ENCODE results near the gene PIP4P1. TPM values are rescaled to one million over a fixed set of nuclear protein-coding genes. Genes with fewer than 3 reads are reported as not detected.

The PIP4P1 gene
- total RNA-seq = 19.1 and 22.0 TPM in 2 replicates

DNA sequence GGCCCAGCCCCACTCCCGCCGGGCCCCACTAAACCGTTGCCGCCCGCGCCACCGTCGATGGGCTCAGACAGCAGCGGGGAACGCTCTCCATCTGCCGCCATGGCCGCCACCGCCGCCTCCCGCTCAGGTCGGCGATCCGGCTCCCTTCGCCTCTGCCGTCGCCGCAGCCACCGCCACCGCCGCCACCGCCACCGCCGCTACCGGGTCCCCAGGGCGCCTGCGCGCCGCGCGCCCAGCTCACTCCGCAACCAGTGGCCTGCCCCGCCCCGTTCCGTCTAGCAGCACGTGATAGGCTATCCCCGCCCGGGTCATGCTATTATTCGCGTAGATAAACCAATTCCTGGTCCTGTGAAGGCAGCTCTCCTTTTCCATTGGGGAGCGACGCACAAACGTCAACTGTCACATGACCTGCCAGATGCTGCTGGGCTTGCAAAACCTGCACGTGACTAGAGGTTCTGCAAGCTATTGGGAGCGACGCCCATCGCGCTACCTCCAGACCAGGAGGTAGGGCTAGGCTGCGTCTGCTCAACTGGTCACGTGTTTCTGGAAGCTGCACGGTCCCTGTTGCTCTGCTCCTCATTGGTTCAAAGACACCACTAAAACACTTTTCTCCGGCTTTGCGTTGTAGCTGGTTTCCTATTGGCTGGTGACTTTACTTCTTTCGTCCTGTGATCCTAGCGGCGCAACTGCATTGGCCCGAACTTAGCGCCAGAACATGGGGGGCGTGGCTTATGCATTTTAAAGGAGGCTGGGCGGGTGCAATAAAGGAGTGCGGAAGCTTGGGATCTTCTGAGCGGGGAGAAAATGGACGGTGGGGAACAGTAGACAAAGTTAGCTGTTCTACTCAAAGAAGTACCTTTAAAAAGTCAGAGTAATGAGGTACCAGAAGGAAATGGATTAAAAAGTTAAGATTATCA is at the start of gene PIP4P1:
Gene PIP4P1 (minus strand): TSS at position 210 of the 917 bp plus-strand sequence. CDS start 109 bp downstream, at position 101.

DNA sequence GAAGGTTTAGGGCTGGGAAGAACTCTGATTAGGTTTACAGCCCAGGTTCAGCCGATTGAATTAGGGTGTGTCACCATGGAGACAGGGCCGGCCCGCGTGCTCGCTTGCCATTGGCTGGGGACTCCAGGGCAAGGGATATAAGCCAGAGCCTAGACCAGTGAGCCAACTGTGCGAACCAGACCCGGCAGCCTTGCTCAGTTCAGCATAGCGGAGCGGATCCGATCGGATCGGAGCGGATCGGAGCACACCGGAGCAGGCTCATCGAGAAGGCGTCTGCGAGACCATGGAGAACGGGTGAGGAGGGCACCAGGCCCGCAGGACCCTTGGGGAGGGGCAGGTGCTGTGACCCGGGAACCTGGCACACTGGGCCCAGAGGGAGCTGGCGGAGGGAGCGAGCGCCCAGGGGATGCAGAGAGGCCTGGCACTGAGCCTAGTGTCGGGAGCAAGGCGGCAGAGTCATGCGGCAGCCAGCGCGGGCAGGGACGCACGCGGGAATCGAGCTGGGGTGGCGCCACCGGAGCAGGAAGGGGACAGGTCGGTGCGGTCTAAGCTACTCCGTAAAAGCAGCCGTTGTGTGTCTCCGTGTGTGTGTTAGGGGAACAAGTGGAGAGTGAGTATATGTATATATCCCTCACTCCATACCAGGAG is 8.1 kb upstream of the PIP4P1 start, which contains the start of gene PNP:
Gene PNP (plus strand): TSS at position 165 of the 648 bp plus-strand sequence. CDS start 119 bp downstream, at position 284.

DNA sequence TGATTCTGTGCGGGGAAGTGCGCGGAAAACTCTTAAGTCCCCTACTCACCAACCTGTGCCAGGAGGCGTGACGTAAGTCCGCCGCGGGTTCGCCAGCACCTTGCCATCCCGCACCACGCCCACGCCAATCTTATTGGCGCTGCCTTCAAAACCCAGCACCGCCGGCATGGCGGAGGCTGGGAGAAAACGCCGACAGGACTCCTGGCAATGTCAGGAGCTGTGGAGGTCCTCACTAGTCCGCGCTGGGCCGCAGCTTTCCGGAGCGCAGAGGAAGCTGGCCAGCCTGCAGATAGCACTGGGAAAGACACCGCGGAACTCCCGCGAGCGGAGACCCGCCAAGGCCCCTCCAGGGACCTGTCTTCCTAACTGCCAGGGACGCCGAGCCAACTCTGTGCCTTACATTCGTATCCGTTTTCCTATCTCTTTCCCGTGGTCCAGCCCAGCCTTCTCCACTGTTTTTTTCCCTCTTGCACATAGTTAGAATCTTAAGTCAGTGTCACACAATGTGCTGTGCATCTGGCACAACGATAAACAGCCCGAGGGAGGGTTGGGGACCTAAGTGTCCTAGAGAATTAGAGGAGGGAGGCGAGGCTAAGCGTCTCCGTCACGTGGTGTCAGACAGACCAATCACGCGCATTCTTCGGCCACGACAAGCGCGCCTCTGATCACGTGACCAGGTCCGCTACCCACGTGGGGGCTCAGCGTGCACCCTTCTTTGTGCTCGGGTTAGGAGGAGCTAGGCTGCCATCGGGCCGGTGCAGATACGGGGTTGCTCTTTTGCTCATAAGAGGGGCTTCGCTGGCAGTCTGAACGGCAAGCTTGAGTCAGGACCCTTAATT is 6.5 kb downstream of the PIP4P1 start, which contains the start of the genes APEX1 and OSGEP:
Gene APEX1 (plus strand): TSS at position 711 of the 839 bp plus-strand sequence. CDS start 420 bp downstream, outside the sequence.
Gene OSGEP (minus strand): TSS at position 297 of the 839 bp plus-strand sequence. CDS start 129 bp downstream, at position 168.

DNA sequence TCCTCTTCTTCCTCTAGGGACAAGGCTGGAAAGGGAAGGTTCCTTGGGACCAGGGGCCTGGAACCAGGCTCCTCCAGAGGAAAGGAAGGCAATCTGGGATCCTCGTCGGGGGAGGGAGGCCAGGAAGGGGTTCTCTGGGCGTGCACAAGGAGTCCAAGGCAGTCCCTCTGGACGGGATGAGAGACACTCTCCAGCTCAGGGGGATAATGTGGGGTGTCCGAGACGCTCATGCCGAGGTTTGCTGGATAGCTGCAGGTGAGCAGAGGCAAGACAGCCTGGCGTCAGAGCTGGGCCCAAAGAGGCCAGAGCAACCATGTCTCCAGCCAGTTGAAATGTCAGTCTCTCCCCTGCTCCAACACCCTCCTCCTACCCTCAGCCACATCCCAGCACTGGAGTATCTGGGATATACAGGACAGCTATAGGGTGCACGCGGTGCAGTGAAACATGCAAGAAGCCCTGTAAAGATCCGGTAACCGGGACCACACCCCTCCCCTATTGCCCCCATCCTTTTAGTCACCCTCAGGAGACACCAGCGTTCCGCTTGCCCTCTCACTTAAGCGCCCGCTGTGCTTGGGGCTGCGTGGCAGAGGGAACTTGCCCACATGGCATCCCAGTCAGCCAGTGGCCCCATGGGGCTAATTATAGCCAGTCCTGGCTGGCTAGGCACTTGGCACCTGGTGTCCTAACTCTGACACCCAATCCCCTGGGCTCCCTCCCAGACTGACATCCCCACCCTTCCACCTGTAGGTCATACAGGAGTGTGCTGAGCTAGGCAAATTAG is 25.5 kb downstream of the PIP4P1 start, which contains the start of gene KLHL33:
Gene KLHL33 (minus strand): TSS at position 585 of the 781 bp plus-strand sequence. CDS start 355 bp downstream, at position 230.

DNA sequence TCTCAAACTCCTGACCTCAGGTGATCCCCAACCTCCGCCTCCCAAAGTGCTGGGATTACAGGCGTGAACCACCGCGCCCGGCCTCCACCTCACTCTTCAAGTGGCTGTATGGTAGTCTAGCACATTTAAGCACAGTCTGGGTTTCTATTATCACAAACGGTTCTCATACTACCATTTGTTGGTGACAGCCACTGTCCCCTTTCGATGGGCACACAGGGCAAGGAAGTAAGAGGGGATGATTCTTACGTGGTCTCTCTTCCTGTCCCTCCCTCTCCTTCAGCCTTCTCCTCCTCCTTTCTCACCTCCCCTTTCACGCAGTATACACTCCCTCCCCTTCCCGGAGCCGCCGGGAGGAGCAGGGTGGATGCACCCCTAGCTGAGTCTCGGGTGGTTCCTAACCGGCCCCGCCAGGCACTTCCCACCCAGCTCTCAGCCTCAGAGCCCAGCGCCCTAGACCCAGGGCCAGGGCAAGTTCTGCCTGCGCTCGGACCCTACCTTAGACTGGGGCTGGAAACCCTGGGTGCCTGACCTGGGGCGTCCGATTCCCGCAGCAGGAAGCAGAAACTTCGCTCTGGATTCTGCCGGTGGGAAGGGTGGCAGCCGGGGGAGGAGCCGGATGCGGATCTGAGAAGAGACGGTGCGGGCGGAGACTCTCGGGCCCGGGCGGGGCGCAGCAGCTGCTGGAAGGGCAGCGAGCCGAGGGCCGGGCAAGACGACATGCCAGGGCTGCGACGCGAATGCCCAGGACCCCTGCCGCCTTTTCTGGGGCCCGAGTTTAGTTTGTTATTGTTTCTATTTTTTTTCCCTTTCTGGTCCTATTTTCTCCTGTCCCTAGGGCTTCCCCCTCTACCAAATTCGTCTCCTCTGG is 48.1 kb downstream of the PIP4P1 start, which contains the start of gene TEP1:
Gene TEP1 (minus strand): TSS at position 626 of the 868 bp plus-strand sequence. CDS start 5,062 bp downstream, outside the sequence.

Other genes with a start within 250 kb of the PIP4P1 start
- gene OR11H6, start 237.7 kb downstream of the PIP4P1 start, total RNA-seq = not detected in 2 replicates
- gene OR11H7, start 232.5 kb downstream of the PIP4P1 start, total RNA-seq = not detected in 2 replicates
- gene OR11H4, start 222.1 kb downstream of the PIP4P1 start, total RNA-seq = not detected in 2 replicates
- 15.1 and 38.6 TPM in 2 replicates for gene TTC5, start 155.5 kb downstream of the PIP4P1 start, total RNA-seq
- 19.3 and 27.8 TPM in 2 replicates for gene CCNB1IP1, start 128.2 kb downstream of the PIP4P1 start, total RNA-seq
- gene PARP2, start 117.8 kb downstream of the PIP4P1 start, total RNA-seq = 5.8 and 10.5 TPM in 2 replicates
- 15.2 and 50.6 TPM in 2 replicates for gene TEP1, start 47.9 kb downstream of the PIP4P1 start, total RNA-seq
- under 0.01 TPM in 2 replicates for gene KLHL33, start 25.3 kb downstream of the PIP4P1 start, total RNA-seq
- gene OSGEP, start 6.6 kb downstream of the PIP4P1 start, total RNA-seq = 34.6 and 35.6 TPM in 2 replicates
- gene APEX1, start 6.2 kb downstream of the PIP4P1 start, total RNA-seq = 41.4 and 50.5 TPM in 2 replicates
- gene PNP, start 8.0 kb upstream of the PIP4P1 start, total RNA-seq = 116 and 286 TPM in 2 replicates
- gene RNASE10, start 44.1 kb upstream of the PIP4P1 start, total RNA-seq = not detected in 2 replicates
- gene RNASE9, start 99.6 kb upstream of the PIP4P1 start, total RNA-seq = not detected in 2 replicates
- gene RNASE11, start 126.6 kb upstream of the PIP4P1 start, total RNA-seq = not detected in 2 replicates
- gene RNASE12, start 129.9 kb upstream of the PIP4P1 start, total RNA-seq = not detected in 2 replicates
- gene OR6S1, start 180.3 kb upstream of the PIP4P1 start, total RNA-seq = not detected in 2 replicates
- gene RNASE4, start 223.1 kb upstream of the PIP4P1 start, total RNA-seq = 4.0 and 9.3 TPM in 2 replicates
- 2.6 and 3.7 TPM in 2 replicates for gene ANG, start 227.3 kb upstream of the PIP4P1 start, total RNA-seq